ENCODE measurements around the gene PRKAA1.

The PRKAA1 gene

DNA sequence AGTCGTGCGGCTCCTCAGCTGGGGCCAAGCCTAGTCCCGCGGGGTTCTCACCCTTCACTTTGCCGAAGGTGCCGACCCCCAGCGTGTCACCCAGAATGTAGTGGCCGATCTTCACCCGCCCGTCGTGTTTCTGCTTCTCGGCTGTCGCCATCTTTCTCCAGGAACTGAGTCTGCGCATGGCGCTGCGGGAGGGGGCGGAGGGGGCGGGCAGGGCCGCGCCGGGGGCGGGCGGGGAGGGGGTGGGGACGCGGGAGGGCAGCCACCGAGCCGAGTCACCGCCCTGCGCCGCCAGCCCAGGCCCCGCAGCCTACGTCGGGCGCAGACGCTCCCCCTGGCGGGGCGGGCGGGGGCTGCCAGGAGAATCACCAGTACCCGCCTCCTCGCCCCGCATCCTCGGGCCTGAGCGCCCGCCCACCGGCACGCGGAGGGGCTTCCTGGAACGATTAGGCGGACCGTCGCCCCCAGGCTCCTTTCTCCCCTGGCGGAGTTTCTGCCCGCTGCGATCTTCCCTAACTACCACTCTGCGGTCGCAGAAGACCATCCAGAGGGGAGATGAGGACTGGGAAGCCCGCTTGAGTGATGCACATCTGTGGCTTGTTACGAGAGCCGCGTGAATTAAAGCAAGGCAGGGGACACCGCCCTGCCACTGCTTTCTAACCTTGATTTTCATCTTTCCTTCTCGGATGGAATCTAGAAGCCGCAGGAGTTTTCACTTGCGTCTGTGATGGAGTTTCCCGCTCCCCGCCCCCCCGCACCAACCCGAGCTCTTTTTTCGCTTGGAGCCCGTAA lies at the start of gene PRKAA1:
Gene PRKAA1, minus strand, starts transcription at position 363 of the 789 bp plus-strand sequence. Its CDS starts 185 bp downstream, at position 178.
- TF ChIP-seq, protein P1, sequence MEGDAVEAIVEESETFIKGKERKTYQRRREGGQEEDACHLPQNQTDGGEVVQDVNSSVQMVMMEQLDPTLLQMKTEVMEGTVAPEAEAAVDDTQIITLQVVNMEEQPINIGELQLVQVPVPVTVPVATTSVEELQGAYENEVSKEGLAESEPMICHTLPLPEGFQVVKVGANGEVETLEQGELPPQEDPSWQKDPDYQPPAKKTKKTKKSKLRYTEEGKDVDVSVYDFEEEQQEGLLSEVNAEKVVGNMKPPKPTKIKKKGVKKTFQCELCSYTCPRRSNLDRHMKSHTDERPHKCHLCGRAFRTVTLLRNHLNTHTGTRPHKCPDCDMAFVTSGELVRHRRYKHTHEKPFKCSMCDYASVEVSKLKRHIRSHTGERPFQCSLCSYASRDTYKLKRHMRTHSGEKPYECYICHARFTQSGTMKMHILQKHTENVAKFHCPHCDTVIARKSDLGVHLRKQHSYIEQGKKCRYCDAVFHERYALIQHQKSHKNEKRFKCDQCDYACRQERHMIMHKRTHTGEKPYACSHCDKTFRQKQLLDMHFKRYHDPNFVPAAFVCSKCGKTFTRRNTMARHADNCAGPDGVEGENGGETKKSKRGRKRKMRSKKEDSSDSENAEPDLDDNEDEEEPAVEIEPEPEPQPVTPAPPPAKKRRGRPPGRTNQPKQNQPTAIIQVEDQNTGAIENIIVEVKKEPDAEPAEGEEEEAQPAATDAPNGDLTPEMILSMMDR (IDR thresholded peaks at IDR 0.05; ENCODE audit: low read depth, low read length): peak; percentile 53

DNA sequence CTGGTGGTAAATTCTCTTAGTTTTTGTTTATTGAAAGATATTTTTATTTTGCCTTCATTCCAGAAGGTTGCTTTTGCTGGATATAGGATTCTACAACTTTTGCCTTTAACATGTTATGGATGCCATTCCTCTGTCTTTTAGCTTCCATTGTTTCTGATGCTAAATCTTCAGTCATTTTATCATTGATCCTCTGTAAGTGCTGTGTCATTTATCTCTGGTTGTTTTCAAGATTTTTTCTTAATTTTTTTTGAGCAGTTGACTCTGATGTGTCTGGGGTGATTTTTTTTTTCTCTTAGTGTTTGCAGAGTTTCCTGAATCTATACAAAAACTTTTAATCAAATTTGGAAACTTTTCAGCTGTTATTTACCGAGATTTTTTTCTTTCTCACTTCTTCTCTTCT lies 49.4 kb upstream of the PRKAA1 start:
- TF ChIP-seq, protein P1 (IDR thresholded peaks at IDR 0.05; ENCODE audit: low read depth, low read length): no peak
- H3K4me3 ChIP-seq (ENCODE audit: low read depth, low read length): no peak overlapping the region

More for the DNA sequence above, at the start of gene PRKAA1:
- H3K4me3 ChIP-seq (ENCODE audit: low read depth, low read length): peak within 1 kb of the TSS; percentile 93

DNA sequence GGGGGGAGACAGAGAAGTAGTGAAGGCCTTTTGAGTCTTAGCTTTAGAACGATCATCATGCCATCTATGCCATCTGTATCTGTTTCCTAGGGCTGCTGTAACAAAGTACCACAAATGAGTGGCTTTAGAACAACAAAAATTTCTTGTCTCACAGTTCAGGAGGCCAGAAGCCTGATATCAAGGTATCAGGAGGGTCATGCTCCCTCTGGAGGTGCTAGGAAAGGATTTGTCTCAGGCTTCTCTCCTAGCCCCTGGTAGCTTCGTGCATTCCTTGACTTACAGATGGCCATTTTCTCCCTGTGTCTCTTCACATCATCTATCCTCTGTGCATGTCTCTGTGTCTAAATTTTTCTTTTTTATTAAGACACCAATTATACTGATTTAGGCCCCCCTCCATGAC lies 48.2 kb upstream of the PRKAA1 start:
- TF ChIP-seq, protein P1 (IDR thresholded peaks at IDR 0.05; ENCODE audit: low read depth, low read length): no peak
- H3K4me3 ChIP-seq (ENCODE audit: low read depth, low read length): no peak overlapping the region

DNA sequence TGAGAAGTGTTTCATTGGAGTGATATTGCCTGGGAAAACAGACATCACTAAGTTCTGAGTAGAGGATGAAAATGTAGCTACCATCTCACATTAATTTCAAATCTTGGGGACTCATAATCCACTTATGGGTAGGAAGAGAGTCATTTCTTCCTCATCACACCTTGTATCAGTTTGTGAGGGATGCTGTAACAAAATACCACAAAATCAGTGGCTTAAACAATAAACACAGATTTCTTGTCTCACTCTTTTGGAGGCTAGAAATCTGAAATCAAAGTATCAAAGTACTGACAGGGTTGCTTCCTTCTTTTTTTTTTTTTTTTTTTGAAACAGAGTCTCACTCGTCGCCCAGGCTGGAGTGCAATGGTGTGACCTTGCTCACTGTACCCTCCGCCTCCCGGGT lies 46.4 kb upstream of the PRKAA1 start:
- TF ChIP-seq, protein P1 (IDR thresholded peaks at IDR 0.05; ENCODE audit: low read depth, low read length): no peak
- no peak overlapping the region for H3K4me3 ChIP-seq (ENCODE audit: low read depth, low read length)

DNA sequence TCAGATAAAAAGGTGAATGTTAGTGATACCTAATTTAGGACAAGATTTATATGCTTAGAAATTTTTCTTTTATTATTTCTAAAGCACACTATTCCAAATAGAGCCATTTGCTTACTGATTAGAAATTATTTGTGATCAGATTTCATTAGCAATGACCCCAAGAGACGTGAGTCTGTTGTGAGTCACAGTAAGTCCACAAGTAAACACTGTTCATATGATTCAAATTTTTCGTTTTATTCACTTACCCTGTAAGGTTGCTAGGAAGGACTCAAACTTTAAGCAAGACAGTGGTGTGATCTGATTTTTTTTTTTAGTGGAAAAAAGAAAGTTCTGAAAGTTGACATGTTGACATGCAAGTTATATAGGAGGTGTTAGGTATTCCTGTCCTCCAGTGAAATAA lies 44.2 kb upstream of the PRKAA1 start:
- TF ChIP-seq, protein P1 (IDR thresholded peaks at IDR 0.05; ENCODE audit: low read depth, low read length): no peak
- peak overlapping the region; percentile 55 for H3K4me3 ChIP-seq (ENCODE audit: low read depth, low read length)

DNA sequence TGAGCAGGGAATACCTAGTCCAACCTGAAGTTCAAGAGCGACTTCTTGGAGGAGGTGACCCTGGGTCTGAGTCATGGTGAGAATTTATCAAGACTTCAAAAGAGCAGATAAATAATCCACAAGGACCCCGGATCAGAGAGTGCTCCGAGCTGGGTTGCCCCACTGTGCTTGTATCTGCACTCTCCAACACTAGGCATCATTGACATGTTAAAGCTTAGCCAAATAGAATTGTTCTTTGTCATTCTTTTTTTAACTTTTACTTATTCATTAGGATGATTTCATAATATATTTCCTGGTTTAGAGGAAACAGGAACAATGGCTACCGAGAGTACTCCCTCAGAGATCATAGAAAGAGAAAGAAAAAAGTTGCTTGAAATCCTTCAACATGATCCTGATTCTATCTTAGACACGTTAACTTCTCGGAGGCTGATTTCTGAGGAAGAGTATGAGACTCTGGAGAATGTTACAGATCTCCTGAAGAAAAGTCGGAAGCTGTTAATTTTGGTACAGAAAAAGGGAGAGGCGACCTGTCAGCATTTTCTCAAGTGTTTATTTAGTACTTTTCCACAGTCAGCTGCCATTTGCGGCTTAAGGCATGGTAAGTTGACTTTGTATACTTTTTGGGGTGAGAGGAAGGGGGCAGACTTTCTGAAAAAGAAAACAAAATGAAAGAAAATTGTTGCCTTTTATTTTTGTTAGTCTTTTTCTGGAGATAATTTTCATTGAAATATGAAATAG lies 43.1 kb upstream of the PRKAA1 start, which contains the start of gene CARD6:
Gene CARD6, plus strand, starts transcription at position 300 of the 738 bp plus-strand sequence. Its CDS starts 16 bp downstream, at position 316.
- H3K4me3 ChIP-seq (ENCODE audit: low read depth, low read length): peak within 1 kb of the TSS; percentile 55
- TF ChIP-seq, protein P1 (IDR thresholded peaks at IDR 0.05; ENCODE audit: low read depth, low read length): no peak

DNA sequence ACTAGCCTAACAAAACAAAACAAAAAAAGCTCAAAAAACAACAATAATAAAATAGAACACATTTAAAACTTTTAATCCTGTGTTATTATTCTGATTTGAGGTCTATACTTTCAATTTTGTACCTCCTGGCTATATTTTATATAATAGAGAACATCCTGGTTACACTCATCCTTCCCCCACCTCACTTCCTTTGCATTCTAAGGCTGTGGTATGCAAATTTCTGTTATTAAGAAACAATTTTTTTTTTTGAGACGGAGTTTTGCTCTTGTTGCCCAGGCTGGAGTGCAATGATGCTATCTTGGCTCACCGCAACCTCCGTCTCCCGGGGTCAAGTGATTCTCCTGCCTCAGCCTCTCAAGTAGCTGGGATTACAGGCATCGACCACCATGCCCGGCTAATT lies 39.9 kb upstream of the PRKAA1 start:
- H3K4me3 ChIP-seq (ENCODE audit: low read depth, low read length): no peak overlapping the region
- TF ChIP-seq, protein P1 (IDR thresholded peaks at IDR 0.05; ENCODE audit: low read depth, low read length): no peak

All from WI38 (cell line).